Adrenal gland (tissue), 5 donors: ENCODE results near the gene CREG2.

ENCODE experiments used
- CTCF ChIP-seq, 6 experiments: fragments of 450-650 bp in 4 of 6; fragments of 200-600 bp in 2 of 6; sonication (generic) in 1 of 6; IDR thresholded peaks; 1 replicate in 5 of 6; 2 replicates in 1 of 6; pipeline versions ENCODE4 v1.5.1 to v1.8.0; 2016 to 2021; ENCODE audit warnings: antibody characterized with exemption in 6 of 6, mild to moderate bottlenecking in 2 of 6, moderate library complexity in 1 of 6
- POLR2A ChIP-seq, 2 donors: fragments of 450-650 bp; IDR thresholded peaks; one replicate each; pipeline ENCODE4 v1.6.1; 2017; ENCODE audit warnings: antibody characterized with exemption in 2 of 2, mild to moderate bottlenecking in 2 of 2, moderate library complexity in 1 of 2
- donor health status: DM: no; HTN: no; CAD: no.

- TF ChIP-seq CTCF (IDR thresholded peaks at IDR 0.05) = no peak
- TF ChIP-seq POLR2A (IDR thresholded peaks at IDR 0.05) = no peak
Measured at GRCh38 chr2:101412092-101412694, 24.9 kb upstream of the CREG2 start.
